ENCODE measurements around the gene SIK2. TPM values are rescaled to one million over a fixed set of nuclear protein-coding genes. Genes with fewer than 3 reads are reported as not detected.
A peak's percentile ranks its signal among the peaks of the same experiment; 100 is the strongest.

The SIK2 gene
- total RNA-seq, 3 donors from 2014 or later (not counting 1 experiment from before 2014, with no cell fraction given): 7.1 to 14.3 (median 8.4) TPM

- H3K4me1 ChIP-seq (ENCODE audit: control insufficient read depth, insufficient read depth, low read length): peaks cover 13% of the 10 kb centered on the region
- 61% methylated on average over 2 of the region's 2 CpGs for WGBS (ENCODE audit: insufficient coverage)
- H3K4me3 ChIP-seq (ENCODE audit: low read length): no peak overlapping the region
- Mint-ChIP-seq H3K4me1 (peaks cover 12 to 19% of the 10 kb centered on the region in 2 donors), H3K9me3 (no peaks in the 10 kb centered on the region), H3K27ac (peak overlapping the region; percentile 60 to 62), H3K36me3 (no peaks in the 10 kb centered on the region), H3K4me3 (no peak overlapping the region), H3K27me3 (ENCODE audit: low read depth in 2 of 2) (no peaks in the 10 kb centered on the region)
- intact Hi-C loops (cut with micrococcal nuclease): no loop called here
- no peak for ATAC-seq
- no peak for DNase-seq
- no peak for TF ChIP-seq CTCF (IDR thresholded peaks at IDR 0.05)
- H3K9me3 ChIP-seq (ENCODE audit: control insufficient read depth, insufficient read depth, low read length): no peaks in the 10 kb centered on the region
- H3K27ac ChIP-seq (ENCODE audit: low read length): no peak overlapping the region
- no peaks in the 10 kb centered on the region for H3K36me3 ChIP-seq (ENCODE audit: control insufficient read depth, insufficient read depth, low read length)
- H3K27me3 ChIP-seq (ENCODE audit: control insufficient read depth, insufficient read depth, low read length): no peaks in the 10 kb centered on the region
These were observed 3.7 kb upstream of the SIK2 start for GRCh38 chr11:111598559-111598958.

- Mint-ChIP-seq H3K27me3 (ENCODE audit: low read depth in 2 of 2) (no peaks in the 10 kb centered on the region), H3K27ac (peak overlapping the region; percentile 93 to 97), H3K9me3 (no peaks in the 10 kb centered on the region), H3K4me1 (peaks cover 24 to 30% of the 10 kb centered on the region in 2 donors), H3K4me3 (peak overlapping the region; percentile 97), H3K36me3 (no peaks in the 10 kb centered on the region)
- peaks cover 16% of the 10 kb centered on the region for H3K4me1 ChIP-seq (ENCODE audit: control insufficient read depth, insufficient read depth, low read length)
- peak overlapping the region; percentile 78 for H3K27ac ChIP-seq (ENCODE audit: low read length)
- DNase-seq (no peak), ATAC-seq (no peak)
- no peaks in the 10 kb centered on the region for H3K9me3 ChIP-seq (ENCODE audit: control insufficient read depth, insufficient read depth, low read length)
- WGBS (ENCODE audit: insufficient coverage): 28% methylated on average over 9 of the region's 9 CpGs
- no peak for TF ChIP-seq CTCF (IDR thresholded peaks at IDR 0.05)
- H3K4me3 ChIP-seq (ENCODE audit: low read length): peak overlapping the region; percentile 53
- H3K27me3 ChIP-seq (ENCODE audit: control insufficient read depth, insufficient read depth, low read length): no peaks in the 10 kb centered on the region
- intact Hi-C loops (cut with micrococcal nuclease): no loop called here
- no peaks in the 10 kb centered on the region for H3K36me3 ChIP-seq (ENCODE audit: control insufficient read depth, insufficient read depth, low read length)
These were observed 642 bp upstream of the SIK2 start for GRCh38 chr11:111601636-111601978.

- Mint-ChIP-seq H3K27me3 (ENCODE audit: low read depth in 2 of 2) (no peaks in the 10 kb centered on the region), H3K9me3 (no peaks in the 10 kb centered on the region), H3K4me3 (peak overlapping the region; percentile 97), H3K36me3 (no peaks in the 10 kb centered on the region), H3K27ac (peak overlapping the region; percentile 93 to 97), H3K4me1 (peaks cover 24 to 25% of the 10 kb centered on the region in 2 donors)
- Histone ChIP-seq H3K4me3 (ENCODE audit: low read length) (peak overlapping the region; percentile 96), H3K9me3 (ENCODE audit: control insufficient read depth, insufficient read depth, low read length) (no peaks in the 10 kb centered on the region), H3K36me3 (ENCODE audit: control insufficient read depth, insufficient read depth, low read length) (no peaks in the 10 kb centered on the region), H3K4me1 (ENCODE audit: control insufficient read depth, insufficient read depth, low read length) (peaks cover 16% of the 10 kb centered on the region), H3K27ac (ENCODE audit: low read length) (peak overlapping the region; percentile 97), H3K27me3 (ENCODE audit: control insufficient read depth, insufficient read depth, low read length) (no peaks in the 10 kb centered on the region)
- under 1% methylated on average over 44 of the region's 44 CpGs for WGBS (ENCODE audit: insufficient coverage)
- intact Hi-C loops (cut with micrococcal nuclease): loop anchor here (2.0 kb wide), 1 partner anchor 164 kb away; the partner anchor contains the start of gene PPP2R1B
- ATAC-seq: peak in 1 of 3 donors; percentile 0
- peak; percentile 36 to 62 for DNase-seq
- no peak for TF ChIP-seq CTCF (IDR thresholded peaks at IDR 0.05)
These were observed 789 bp downstream of the SIK2 start for GRCh38 chr11:111602865-111603610.

Data from natural killer cell (primary cell).